IPS-18c (cell line): ENCODE results near the gene PAM16.

ENCODE experiments used
- H3K4me3 ChIP-seq: 2 replicates; pipeline ENCODE4 v1.7.0; 2013; ENCODE audit warnings: low read depth, mild to moderate bottlenecking, low read length, moderate library complexity; ENCODE audit not compliant: insufficient read depth
- H3K9me3 ChIP-seq: one replicate; pipeline ENCODE4 v1.6.1; 2013; ENCODE audit warnings: mild to moderate bottlenecking, low read length, moderate library complexity; ENCODE audit not compliant: control insufficient read depth, insufficient read depth

The PAM16 gene

DNA sequence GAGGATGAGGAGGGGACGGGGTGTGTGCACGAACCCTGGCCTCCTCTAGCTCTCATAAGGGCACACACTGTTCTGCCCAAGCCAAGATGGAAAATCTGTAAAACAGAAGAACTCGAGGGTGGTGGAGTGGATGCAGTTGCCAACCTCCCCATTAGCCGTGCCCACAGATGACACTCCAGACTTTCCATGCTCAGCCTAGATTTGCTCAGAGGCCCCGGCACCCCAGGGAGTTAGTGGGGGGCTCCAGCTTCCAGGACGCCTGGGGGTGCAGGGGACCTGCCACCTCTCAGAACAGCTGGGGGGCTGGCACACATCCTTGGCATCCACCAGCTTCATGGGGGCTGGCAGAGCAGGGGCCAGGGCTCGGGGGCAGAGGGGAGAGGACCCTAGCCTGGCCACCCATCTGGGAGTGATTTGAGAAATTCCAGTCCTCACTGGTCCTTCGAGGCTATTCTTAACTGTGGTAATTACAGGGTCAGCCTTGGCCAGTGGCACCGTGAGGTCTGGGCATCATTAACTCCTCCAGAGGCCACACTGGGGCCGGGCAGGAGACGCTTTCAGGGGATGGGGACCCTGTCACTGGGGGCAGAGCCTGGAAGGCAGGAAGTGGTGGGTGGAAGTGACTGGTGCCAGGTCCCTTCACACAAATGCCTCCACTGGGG is 34.8 kb upstream of the PAM16 start:
- H3K9me3 ChIP-seq: no peaks in the 10 kb centered on the region
- H3K4me3 ChIP-seq: no peak overlapping the region

DNA sequence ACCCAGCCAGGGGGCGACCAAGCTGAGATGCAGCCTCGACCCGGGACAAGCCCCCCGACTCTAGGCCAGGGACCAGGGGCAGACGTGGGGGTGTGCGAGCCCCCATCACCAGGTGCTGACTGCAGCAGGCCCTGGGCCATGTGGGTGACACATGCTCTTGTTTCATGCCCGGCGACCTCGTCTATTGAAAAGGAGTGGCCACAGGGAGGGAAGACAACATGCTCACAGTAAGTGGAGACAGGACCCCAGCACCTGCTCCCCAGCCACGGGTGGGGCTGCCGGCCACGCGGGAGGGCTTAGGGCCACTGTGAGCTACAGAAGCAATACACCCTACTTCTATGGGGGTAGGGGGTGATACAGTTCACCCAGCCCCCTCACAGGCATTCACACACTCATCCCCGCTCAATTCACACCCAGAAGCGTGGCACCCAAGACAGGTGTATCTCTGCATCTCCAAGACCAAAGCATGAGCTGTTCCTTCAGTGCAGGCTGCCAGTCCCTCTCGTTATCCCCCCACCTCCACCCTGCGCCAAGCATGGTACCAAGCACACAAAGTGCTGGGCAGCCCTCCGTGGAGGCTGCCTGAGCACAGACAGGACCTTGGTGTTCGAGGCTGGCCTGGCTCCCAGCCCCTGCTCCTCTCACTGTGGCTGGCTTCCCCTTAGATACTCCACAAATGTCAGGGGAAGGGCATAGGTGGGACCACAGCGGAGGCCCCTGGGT is 34.1 kb upstream of the PAM16 start:
- H3K4me3 ChIP-seq: no peak overlapping the region
- H3K9me3 ChIP-seq: no peaks in the 10 kb centered on the region

DNA sequence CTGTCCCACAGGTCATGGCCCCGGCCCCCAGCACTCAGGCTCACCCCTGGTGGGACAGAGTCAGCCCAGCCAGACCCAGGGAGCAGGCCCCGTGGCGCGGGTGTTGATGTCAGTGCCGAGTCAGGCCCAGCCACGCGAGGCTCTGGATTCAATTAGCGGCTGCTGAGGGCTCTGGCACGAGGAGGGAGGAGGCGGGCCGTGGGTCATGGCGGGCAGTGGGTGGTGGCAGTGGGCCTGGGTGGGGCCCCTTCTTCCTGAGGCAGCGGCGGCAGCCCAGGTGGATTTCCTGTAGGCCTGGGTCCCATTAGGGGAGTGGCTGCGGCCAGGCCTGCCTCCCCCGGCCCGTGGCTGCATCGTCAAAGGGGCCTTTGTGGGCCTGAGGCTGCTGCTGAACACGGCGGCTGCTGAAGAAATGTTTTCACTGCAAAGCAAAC is 33.4 kb upstream of the PAM16 start:
- H3K4me3 ChIP-seq: no peak overlapping the region
- H3K9me3 ChIP-seq: no peaks in the 10 kb centered on the region

DNA sequence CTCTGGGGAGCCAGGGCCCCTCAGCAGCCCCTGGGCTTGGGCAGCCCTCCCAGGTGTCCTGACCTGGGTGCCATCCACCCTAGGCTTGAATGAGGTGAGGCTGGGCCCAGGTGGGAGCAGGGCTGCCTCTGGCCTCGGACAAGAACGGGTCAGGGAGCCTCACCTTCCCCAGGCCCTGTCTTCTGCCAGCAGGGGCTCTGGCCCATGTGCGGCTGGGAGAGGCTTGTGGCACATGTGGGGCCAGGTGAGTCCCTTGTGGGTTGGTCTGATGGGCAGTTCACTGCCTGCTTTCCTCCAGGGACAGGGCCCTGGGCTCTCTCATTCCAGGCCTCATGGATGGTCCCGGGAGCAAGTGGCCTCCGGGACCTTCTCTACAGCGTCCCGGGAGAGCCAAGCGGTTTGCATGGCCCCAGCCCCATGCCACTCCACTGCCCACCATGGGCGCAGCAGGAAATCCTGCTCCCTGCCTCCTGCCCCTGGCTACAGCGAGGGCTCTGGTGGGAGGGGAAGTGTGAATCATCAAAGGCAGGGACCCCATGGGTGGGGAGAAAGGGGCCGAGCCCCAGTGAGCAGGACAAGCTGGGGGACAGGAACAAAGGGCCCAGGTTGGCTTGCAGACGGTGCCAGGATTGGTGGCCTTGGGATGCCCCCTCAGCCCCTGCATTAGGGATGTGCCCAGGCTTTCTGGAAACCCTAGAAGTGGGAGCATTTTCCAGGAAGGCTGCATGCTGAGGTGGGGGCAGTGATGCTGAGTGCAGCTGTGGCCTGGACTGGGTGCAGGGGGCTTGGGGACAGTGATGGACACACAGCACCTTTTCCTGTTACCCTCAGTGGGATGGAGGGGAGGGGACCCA is 32.7 kb upstream of the PAM16 start:
- no peaks in the 10 kb centered on the region for H3K9me3 ChIP-seq

DNA sequence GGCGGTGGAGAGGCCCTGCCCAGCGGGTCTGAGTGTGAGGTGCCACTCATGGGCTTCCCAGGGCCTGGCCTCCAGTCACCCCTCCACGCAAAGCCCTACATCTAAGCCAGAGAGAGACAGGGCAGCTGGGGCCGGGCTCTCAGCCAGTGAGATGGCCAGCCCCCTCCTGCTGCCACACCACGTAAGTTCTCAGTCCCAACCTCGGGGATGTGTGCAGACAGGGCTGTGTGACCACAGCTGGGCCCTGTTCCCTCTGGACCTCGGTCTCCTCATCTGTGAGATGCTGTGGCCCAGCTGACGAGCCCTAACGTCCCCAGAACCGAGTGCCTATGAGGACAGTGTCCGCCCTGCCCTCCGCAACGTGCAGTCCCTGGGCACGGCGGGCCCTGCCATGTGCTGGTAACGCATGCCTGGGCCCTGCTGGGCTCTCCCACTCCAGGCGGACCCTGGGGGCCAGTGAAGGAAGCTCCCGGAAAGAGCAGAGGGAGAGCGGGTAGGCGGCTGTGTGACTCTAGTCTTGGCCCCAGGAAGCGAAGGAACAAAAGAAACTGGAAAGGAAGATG is 31.8 kb upstream of the PAM16 start:
- Histone ChIP-seq H3K9me3 (no peaks in the 10 kb centered on the region), H3K4me3 (no peak overlapping the region)

More for the DNA sequence above, 32.7 kb upstream of the PAM16 start:
- H3K4me3 ChIP-seq: no peak overlapping the region

DNA sequence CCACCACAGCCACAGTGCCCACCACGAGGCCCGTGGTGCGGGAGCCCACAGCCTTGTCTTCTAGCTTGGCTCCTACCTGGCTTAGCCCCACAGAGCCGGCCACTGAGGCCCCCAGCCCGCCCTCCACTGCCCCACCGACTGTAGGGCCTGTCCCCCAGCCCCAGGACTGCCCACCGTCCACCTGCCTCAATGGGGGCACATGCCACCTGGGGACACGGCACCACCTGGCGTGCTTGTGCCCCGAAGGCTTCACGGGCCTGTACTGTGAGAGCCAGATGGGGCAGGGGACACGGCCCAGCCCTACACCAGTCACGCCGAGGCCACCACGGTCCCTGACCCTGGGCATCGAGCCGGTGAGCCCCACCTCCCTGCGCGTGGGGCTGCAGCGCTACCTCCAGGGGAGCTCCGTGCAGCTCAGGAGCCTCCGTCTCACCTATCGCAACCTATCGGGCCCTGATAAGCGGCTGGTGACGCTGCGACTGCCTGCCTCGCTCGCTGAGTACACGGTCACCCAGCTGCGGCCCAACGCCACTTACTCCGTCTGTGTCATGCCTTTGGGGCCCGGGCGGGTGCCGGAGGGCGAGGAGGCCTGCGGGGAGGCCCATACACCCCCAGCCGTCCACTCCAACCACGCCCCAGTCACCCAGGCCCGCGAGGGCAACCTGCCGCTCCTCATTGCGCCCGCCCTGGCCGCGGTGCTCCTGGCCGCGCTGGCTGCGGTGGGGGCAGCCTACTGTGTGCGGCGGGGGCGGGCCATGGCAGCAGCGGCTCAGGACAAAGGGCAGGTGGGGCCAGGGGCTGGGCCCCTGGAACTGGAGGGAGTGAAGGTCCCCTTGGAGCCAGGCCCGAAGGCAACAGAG is 31.0 kb upstream of the PAM16 start:
- no peak overlapping the region for H3K4me3 ChIP-seq
- no peaks in the 10 kb centered on the region for H3K9me3 ChIP-seq

DNA sequence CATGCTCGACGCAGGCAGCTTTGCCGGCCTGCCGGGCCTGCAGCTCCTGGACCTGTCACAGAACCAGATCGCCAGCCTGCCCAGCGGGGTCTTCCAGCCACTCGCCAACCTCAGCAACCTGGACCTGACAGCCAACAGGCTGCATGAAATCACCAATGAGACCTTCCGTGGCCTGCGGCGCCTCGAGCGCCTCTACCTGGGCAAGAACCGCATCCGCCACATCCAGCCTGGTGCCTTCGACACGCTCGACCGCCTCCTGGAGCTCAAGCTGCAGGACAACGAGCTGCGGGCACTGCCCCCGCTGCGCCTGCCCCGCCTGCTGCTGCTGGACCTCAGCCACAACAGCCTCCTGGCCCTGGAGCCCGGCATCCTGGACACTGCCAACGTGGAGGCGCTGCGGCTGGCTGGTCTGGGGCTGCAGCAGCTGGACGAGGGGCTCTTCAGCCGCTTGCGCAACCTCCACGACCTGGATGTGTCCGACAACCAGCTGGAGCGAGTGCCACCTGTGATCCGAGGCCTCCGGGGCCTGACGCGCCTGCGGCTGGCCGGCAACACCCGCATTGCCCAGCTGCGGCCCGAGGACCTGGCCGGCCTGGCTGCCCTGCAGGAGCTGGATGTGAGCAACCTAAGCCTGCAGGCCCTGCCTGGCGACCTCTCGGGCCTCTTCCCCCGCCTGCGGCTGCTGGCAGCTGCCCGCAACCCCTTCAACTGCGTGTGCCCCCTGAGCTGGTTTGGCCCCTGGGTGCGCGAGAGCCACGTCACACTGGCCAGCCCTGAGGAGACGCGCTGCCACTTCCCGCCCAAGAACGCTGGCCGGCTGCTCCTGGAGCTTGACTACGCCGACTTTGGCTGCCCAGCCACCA is 30.2 kb upstream of the PAM16 start:
- no peak overlapping the region for H3K4me3 ChIP-seq
- H3K9me3 ChIP-seq: no peaks in the 10 kb centered on the region

DNA sequence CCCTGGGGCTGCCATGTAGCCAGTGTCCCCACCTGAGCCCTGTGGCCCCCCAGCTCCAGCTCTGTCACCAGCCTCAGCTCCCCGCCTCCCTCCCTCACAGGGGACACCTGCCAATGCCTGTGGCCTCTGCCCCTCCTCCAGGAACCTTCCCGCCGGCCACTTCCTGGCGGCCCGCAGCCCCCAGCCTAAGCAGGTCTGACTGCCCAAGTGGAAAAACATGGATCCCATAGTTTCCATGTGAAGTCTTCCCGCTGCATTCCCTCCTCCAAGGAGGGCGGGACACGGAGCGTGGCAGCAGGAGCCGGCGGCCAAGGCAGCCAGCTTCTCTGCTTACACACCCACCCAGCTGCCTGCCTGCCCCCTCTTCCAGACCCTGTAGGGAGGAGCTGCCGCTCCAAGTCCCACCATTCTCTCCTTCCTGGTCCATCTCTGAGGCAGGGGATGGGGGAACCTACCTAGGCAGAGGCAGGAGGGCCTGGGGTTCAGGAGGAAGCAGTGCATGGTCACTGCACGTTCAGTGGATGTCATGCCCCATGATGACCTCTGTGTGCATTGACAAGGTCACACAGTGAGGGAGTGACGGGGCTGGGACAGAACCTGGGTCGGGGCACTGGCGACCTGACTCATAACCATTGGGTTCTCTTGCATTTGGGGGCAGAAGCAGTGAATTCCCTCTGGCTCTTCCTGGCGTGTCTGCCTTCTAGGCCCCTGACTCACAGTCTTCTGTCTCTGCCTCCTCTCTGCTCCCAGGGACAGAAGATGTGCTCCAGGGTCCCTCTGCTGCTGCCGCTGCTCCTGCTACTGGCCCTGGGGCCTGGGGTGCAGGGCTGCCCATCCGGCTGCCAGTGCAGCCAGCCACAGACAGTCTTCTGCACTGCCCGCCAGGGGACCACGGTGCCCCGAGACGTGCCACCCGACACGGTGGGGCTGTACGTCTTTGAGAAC is 29.3 kb upstream of the PAM16 start:
- Histone ChIP-seq H3K4me3 (no peak overlapping the region), H3K9me3 (no peaks in the 10 kb centered on the region)

DNA sequence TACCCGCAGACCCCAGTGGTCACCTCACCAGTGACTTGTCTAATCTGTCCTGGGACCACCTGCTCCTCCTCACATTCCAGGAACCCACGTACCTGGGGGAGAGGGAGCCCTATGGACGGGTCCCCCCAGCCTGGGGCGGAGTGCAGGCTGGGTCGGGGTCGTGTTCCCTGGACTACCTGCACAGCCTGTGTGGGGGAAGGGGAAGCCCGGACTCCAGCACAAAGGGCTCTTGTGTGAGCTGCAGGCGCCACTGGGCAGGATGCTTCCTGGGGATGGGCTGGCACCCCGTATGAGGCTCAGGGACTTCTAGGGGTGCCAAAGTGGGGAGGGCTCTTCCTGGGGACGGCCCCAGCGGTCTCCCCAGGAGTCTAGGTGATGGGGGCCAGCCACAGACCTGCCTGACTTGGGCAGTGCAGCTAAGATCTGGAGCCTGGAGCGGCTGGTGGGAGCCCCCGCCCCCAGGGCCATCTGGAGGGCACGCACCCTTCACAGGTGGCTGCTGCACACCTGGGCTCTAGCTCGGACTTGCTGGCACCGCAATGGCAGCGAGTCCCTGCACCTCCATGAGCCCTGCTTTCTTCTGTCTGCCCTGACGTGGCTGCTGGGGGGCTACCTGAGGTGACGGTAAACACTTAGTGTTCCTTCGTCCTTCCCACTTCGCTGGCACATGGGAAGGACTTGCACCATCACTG is 28.0 kb upstream of the PAM16 start:
- H3K9me3 ChIP-seq: no peaks in the 10 kb centered on the region
- no peak overlapping the region for H3K4me3 ChIP-seq

DNA sequence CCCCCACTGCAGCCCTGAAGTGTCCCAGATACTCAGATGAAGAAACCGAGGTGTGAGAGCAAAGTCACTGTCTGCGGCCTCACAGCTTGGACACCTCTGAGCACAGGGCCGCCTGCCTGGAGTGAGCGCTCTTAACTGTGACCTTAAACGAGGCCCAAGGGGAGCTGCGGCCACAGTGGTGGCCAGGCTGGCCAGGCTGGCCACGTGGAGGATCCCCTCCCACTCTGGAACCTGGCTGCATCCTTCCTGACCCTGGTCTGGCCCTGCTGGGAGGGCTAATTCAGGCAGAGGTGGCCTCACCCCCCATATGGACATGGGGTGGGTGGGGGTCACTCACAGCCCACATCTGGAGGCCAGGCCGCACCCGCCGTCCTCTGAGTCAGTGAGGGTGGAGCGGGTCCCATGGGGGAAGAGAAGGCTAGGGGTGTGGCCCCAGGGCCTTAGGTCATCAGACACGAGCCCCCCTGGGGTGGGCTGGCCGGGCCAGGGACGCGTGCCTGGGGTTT is 27.1 kb upstream of the PAM16 start:
- H3K4me3 ChIP-seq: no peak overlapping the region

DNA sequence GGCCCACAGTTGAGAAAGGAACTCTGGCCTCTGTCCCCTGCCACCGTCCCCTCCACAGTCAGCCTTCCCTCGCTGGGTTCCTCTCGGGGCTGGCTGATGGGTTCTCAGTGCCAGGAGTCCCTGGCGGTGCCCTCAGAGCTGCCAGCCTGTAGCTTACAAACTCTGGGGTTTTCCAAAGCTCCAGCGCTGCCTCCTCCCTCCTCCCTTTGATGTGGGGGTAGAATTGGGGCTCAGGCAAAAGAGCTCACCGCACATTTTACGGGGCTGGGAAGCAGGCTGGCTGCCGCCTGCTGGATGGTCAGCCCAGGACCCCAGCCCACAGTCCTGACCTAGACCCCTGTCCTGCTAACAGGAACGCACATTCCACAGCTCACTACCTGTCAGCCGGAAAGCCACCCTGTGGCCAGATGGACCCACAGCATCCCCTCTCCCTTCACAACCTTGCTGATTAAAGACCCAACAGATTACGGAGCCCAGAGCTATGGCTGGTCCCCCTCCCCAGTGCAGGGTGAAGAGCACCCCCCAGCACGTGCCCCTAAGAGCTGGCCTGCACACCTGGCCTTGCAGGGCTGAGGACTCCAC is 26.5 kb upstream of the PAM16 start:
- Histone ChIP-seq H3K9me3 (no peaks in the 10 kb centered on the region), H3K4me3 (no peak overlapping the region)

More for the DNA sequence above, 27.1 kb upstream of the PAM16 start:
- no peaks in the 10 kb centered on the region for H3K9me3 ChIP-seq

DNA sequence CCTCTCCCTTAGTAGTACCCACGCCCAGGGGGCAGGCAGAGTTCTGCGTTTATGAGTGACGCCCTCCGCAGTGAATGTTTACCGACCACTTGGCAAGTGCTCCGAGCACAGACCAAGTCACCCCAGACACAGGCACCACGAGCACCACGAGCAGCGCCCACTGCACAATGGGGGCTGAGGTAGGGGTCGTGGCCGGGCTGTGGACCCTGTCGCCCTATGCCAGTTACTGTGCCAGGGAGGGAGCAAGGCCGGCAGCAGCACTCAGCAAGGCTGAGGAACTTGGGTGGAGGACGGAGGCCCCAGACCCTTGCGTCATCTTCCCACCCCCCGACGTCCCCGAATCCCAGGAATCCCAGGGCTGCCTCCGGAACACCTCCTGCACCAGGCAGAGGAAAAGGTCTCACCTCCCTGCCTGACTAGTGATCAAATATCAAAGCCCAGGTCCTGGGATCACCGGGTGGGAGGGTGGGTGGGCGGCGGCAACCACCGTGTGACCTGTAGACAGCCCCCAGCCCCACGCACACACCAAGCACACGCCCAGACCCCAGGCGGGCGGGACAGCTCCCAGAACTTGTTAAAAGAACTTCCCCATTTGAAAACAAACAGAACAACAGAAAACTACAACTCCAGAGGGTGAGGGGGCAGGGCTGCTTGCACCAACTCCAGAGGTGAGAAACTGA is 25.9 kb upstream of the PAM16 start:
- no peaks in the 10 kb centered on the region for H3K9me3 ChIP-seq
- H3K4me3 ChIP-seq: no peak overlapping the region

DNA sequence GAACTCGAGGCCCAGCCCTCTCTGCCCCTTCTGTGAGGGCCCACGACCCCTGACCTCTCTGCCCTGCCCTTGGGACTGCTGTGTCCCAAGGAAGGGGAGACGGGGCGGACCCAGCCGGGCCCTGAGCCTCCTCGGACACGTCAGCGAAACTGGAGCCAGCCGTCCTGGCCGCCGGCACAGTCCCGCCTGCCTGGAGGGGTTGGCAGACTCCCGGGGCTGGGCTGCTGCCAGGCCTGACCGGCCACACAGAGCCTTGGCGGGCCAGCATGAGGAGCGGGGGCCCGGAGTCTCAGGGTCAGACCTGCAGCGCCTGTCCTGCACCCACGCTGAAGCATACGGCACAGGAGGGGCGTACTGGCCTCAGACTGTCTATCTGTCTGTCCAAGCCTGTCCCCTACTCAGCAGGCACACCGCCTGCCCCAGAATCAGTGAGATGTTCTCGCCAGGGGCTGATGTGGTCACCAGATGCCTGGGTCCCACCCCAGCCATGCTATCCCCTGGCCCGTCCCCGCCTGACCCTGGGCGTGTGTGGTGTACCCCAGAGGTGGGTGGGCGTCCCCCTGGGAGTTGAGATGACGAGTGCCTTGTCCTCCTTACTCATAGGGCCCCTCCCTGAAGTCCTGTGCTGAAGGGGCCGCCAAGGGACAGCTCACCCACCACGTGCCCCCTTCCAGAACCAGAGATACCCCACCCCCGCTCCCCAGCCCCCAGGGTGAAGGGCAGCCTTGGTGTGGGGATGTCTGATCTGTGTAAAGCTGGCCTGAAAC is 25.2 kb upstream of the PAM16 start:
- no peak overlapping the region for H3K4me3 ChIP-seq
- H3K9me3 ChIP-seq: no peaks in the 10 kb centered on the region
